ENCODE measurements around the gene COCH.

The COCH gene

GRCh38 chr14:30914812-30915211, 40.5 kb downstream of the COCH start:
- Histone ChIP-seq H3K4me1 (ENCODE audit: control insufficient read depth, insufficient read depth, low read depth, low read length) (no peaks in the 10 kb centered on the region), H3K9ac (ENCODE audit: low read length) (no peak overlapping the region), H3K36me3 (ENCODE audit: control insufficient read depth in 1 of 2, insufficient read depth in 2 of 2, low read depth in 1 of 2, low read length in 2 of 2) (peaks cover 3 to 41% of the 10 kb centered on the region in 2 experiments), H2BK15ac (ENCODE audit: low read depth, poor library complexity, severe bottlenecking) (no peak overlapping the region), H3K27me3 (ENCODE audit: control insufficient read depth in 1 of 2, insufficient read depth in 1 of 2, low read length in 2 of 2) (no peaks in the 10 kb centered on the region), H2AFZ (ENCODE audit: low read depth, low read length) (no peak overlapping the region), H3K79me1 (replicated peaks; ENCODE audit: low read length, poor library complexity, severe bottlenecking) (peaks cover 4% of the 10 kb centered on the region), H3K27ac (ENCODE audit: low read length, poor library complexity, severe bottlenecking) (no peak overlapping the region), H4K91ac (ENCODE audit: low read length) (no peak overlapping the region), H2AK5ac (ENCODE audit: low read length, severe bottlenecking) (no peak overlapping the region), H3K18ac (ENCODE audit: low read depth in 1 of 2, low read length in 2 of 2) (no peak overlapping the region), H2BK12ac (ENCODE audit: low read length in 2 of 2) (no peak overlapping the region), H4K8ac (ENCODE audit: low read length) (no peak overlapping the region), H3K4me3 (ENCODE audit: insufficient read depth in 1 of 2, low read depth in 1 of 2, low read length in 2 of 2) (no peak overlapping the region), H3K14ac (ENCODE audit: low read length in 2 of 2) (no peak overlapping the region), H3K9me3 (ENCODE audit: control insufficient read depth, low read length) (no peaks in the 10 kb centered on the region), H2BK120ac (ENCODE audit: low read depth, low read length) (no peak overlapping the region), H3K23ac (ENCODE audit: low read length in 2 of 2) (no peak overlapping the region), H3K4ac (ENCODE audit: low read depth in 1 of 2, low read length in 2 of 2) (no peak overlapping the region), H2BK5ac (ENCODE audit: low read depth, low read length, poor library complexity, severe bottlenecking) (no peak overlapping the region), H3K4me2 (ENCODE audit: low read length, poor library complexity, severe bottlenecking) (no peak overlapping the region)
- no CpG with 5 or more reads among the region's 1 CpG for WGBS
- no peak for DNase-seq

- H3K9me3 ChIP-seq (ENCODE audit: control insufficient read depth, low read length) = no peaks in the 10 kb centered on the region
- no peaks in the 10 kb centered on the region for H3K27me3 ChIP-seq (ENCODE audit: control insufficient read depth in 1 of 2, insufficient read depth in 1 of 2, low read length in 2 of 2)
- no peak overlapping the region for H3K23ac ChIP-seq (ENCODE audit: low read length in 2 of 2)
- H3K27ac ChIP-seq (ENCODE audit: low read length, poor library complexity, severe bottlenecking) = no peak overlapping the region
- no peak overlapping the region for H3K4ac ChIP-seq (ENCODE audit: low read depth in 1 of 2, low read length in 2 of 2)
- no peak overlapping the region for H3K4me2 ChIP-seq (ENCODE audit: low read length, poor library complexity, severe bottlenecking)
- no peak overlapping the region for H2AK5ac ChIP-seq (ENCODE audit: low read length, severe bottlenecking)
- WGBS = no CpG with 5 or more reads among the region's 2 CpGs
- no peak overlapping the region for H3K9ac ChIP-seq (ENCODE audit: low read length)
- no peak overlapping the region for H3K18ac ChIP-seq (ENCODE audit: low read depth in 1 of 2, low read length in 2 of 2)
- no peak overlapping the region for H2AFZ ChIP-seq (ENCODE audit: low read depth, low read length)
- H2BK5ac ChIP-seq (ENCODE audit: low read depth, low read length, poor library complexity, severe bottlenecking) = no peak overlapping the region
- peaks cover 4% of the 10 kb centered on the region for H3K79me1 ChIP-seq (replicated peaks; ENCODE audit: low read length, poor library complexity, severe bottlenecking)
- H2BK12ac ChIP-seq (ENCODE audit: low read length in 2 of 2) = no peak overlapping the region
- H3K14ac ChIP-seq (ENCODE audit: low read length in 2 of 2) = no peak overlapping the region
- DNase-seq = no peak
- no peak overlapping the region for H2BK15ac ChIP-seq (ENCODE audit: low read depth, poor library complexity, severe bottlenecking)
- no peak overlapping the region for H4K8ac ChIP-seq (ENCODE audit: low read length)
- H3K4me3 ChIP-seq (ENCODE audit: insufficient read depth in 1 of 2, low read depth in 1 of 2, low read length in 2 of 2) = no peak overlapping the region
- H3K4me1 ChIP-seq (ENCODE audit: control insufficient read depth, insufficient read depth, low read depth, low read length) = no peaks in the 10 kb centered on the region
- H2BK120ac ChIP-seq (ENCODE audit: low read depth, low read length) = no peak overlapping the region
- no peak overlapping the region for H4K91ac ChIP-seq (ENCODE audit: low read length)
- peaks cover 3 to 38% of the 10 kb centered on the region in 2 experiments for H3K36me3 ChIP-seq (ENCODE audit: control insufficient read depth in 1 of 2, insufficient read depth in 2 of 2, low read depth in 1 of 2, low read length in 2 of 2)
Observed at GRCh38 chr14:30915596-30915995, 41.2 kb downstream of the COCH start.

- no peak overlapping the region for H3K14ac ChIP-seq (ENCODE audit: low read length in 2 of 2)
- no peak overlapping the region for H2AFZ ChIP-seq (ENCODE audit: low read depth, low read length)
- H3K36me3 ChIP-seq (ENCODE audit: control insufficient read depth in 1 of 2, insufficient read depth in 2 of 2, low read depth in 1 of 2, low read length in 2 of 2) = peaks cover 10 to 63% of the 10 kb centered on the region in 2 experiments
- H3K27ac ChIP-seq (ENCODE audit: low read length, poor library complexity, severe bottlenecking) = no peak overlapping the region
- no peaks in the 10 kb centered on the region for H3K27me3 ChIP-seq (ENCODE audit: control insufficient read depth in 1 of 2, insufficient read depth in 1 of 2, low read length in 2 of 2)
- no peak overlapping the region for H4K91ac ChIP-seq (ENCODE audit: low read length)
- no peak overlapping the region for H2BK120ac ChIP-seq (ENCODE audit: low read depth, low read length)
- H3K4ac ChIP-seq (ENCODE audit: low read depth in 1 of 2, low read length in 2 of 2) = no peak overlapping the region
- H3K4me3 ChIP-seq (ENCODE audit: insufficient read depth in 1 of 2, low read depth in 1 of 2, low read length in 2 of 2) = no peak overlapping the region
- WGBS = no CpG with 5 or more reads among the region's 1 CpG
- H4K8ac ChIP-seq (ENCODE audit: low read length) = no peak overlapping the region
- DNase-seq = no peak
- H3K4me1 ChIP-seq (ENCODE audit: control insufficient read depth, insufficient read depth, low read depth, low read length) = no peaks in the 10 kb centered on the region
- no peak overlapping the region for H2AK5ac ChIP-seq (ENCODE audit: low read length, severe bottlenecking)
- no peak overlapping the region for H3K23ac ChIP-seq (ENCODE audit: low read length in 2 of 2)
- H3K18ac ChIP-seq (ENCODE audit: low read depth in 1 of 2, low read length in 2 of 2) = no peak overlapping the region
- no peaks in the 10 kb centered on the region for H3K9me3 ChIP-seq (ENCODE audit: control insufficient read depth, low read length)
- H3K79me1 ChIP-seq (replicated peaks; ENCODE audit: low read length, poor library complexity, severe bottlenecking) = peaks cover 4% of the 10 kb centered on the region
- no peak overlapping the region for H3K9ac ChIP-seq (ENCODE audit: low read length)
- no peak overlapping the region for H2BK12ac ChIP-seq (ENCODE audit: low read length in 2 of 2)
- no peak overlapping the region for H2BK15ac ChIP-seq (ENCODE audit: low read depth, poor library complexity, severe bottlenecking)
- no peak overlapping the region for H3K4me2 ChIP-seq (ENCODE audit: low read length, poor library complexity, severe bottlenecking)
- H2BK5ac ChIP-seq (ENCODE audit: low read depth, low read length, poor library complexity, severe bottlenecking) = no peak overlapping the region
Observed at GRCh38 chr14:30921305-30921704, 46.9 kb downstream of the COCH start.

GRCh38 chr14:30921788-30922187, 47.4 kb downstream of the COCH start:
- H2AK5ac ChIP-seq (ENCODE audit: low read length, severe bottlenecking) = no peak overlapping the region
- H3K36me3 ChIP-seq (ENCODE audit: control insufficient read depth in 1 of 2, insufficient read depth in 2 of 2, low read depth in 1 of 2, low read length in 2 of 2) = peaks cover 10 to 60% of the 10 kb centered on the region in 2 experiments
- no peak overlapping the region for H2BK120ac ChIP-seq (ENCODE audit: low read depth, low read length)
- no peak overlapping the region for H3K4ac ChIP-seq (ENCODE audit: low read depth in 1 of 2, low read length in 2 of 2)
- no peak overlapping the region for H2AFZ ChIP-seq (ENCODE audit: low read depth, low read length)
- H3K27ac ChIP-seq (ENCODE audit: low read length, poor library complexity, severe bottlenecking) = no peak overlapping the region
- H3K4me1 ChIP-seq (ENCODE audit: control insufficient read depth, insufficient read depth, low read depth, low read length) = no peaks in the 10 kb centered on the region
- no peak overlapping the region for H3K23ac ChIP-seq (ENCODE audit: low read length in 2 of 2)
- H3K4me2 ChIP-seq (ENCODE audit: low read length, poor library complexity, severe bottlenecking) = no peak overlapping the region
- no peak overlapping the region for H4K91ac ChIP-seq (ENCODE audit: low read length)
- no peak overlapping the region for H2BK5ac ChIP-seq (ENCODE audit: low read depth, low read length, poor library complexity, severe bottlenecking)
- H3K18ac ChIP-seq (ENCODE audit: low read depth in 1 of 2, low read length in 2 of 2) = peak overlapping the region in 1 of 2 experiments; percentile 73
- no peak for DNase-seq
- H2BK15ac ChIP-seq (ENCODE audit: low read depth, poor library complexity, severe bottlenecking) = no peak overlapping the region
- H3K27me3 ChIP-seq (ENCODE audit: control insufficient read depth in 1 of 2, insufficient read depth in 1 of 2, low read length in 2 of 2) = no peaks in the 10 kb centered on the region
- H2BK12ac ChIP-seq (ENCODE audit: low read length in 2 of 2) = no peak overlapping the region
- no peaks in the 10 kb centered on the region for H3K9me3 ChIP-seq (ENCODE audit: control insufficient read depth, low read length)
- no peak overlapping the region for H3K9ac ChIP-seq (ENCODE audit: low read length)
- H3K14ac ChIP-seq (ENCODE audit: low read length in 2 of 2) = no peak overlapping the region
- H4K8ac ChIP-seq (ENCODE audit: low read length) = no peak overlapping the region
- H3K79me1 ChIP-seq (replicated peaks; ENCODE audit: low read length, poor library complexity, severe bottlenecking) = peaks cover 4% of the 10 kb centered on the region
- no peak overlapping the region for H3K4me3 ChIP-seq (ENCODE audit: insufficient read depth in 1 of 2, low read depth in 1 of 2, low read length in 2 of 2)
- 77% methylated on average over 2 of the region's 2 CpGs for WGBS

Measured in mesenchymal stem cell (in vitro differentiated cells and primary cell).